ACHN (cell line): ENCODE results near the gene LTC4S.
"Not testable (repeated sequence)": the region's sequence is repeated elsewhere in the genome, so short reads cannot be mapped to it uniquely, and the experiment has no call there.

Experiments used
- DNase-seq: peaks from one replicate; pipeline ENCODE4 v3.0.0-alpha.2; 2015
- in situ Hi-C: cut with HindIII; loops from 2 replicates; pipeline ENCODE4 v1.10.0; 2017; ENCODE audit warnings: low sequenced_read_pairs, low pct_ligation_motif_present, low pct_unique_long_range_greater_than_20kb

The LTC4S gene

GRCh38 chr5:179833709-179834070, 39.9 kb downstream of the LTC4S start:
- in situ Hi-C loops: no loop called here

GRCh38 chr5:179834120-179834519, 40.3 kb downstream of the LTC4S start:
- in situ Hi-C loops: no loop called here
- DNase-seq: no peak

More at GRCh38 chr5:179833709-179834070, 39.9 kb downstream of the LTC4S start:
- DNase-seq: no peak

GRCh38 chr5:179834871-179835270, 41.1 kb downstream of the LTC4S start:
- in situ Hi-C loops, DNase-seq: not testable (repeated sequence)

- DNase-seq: no peak
- in situ Hi-C loops: no loop called here
These were observed 42.6 kb downstream of the LTC4S start for GRCh38 chr5:179836225-179837019.

- in situ Hi-C loops: no loop called here
These were observed 43.6 kb downstream of the LTC4S start for GRCh38 chr5:179837076-179838011.

GRCh38 chr5:179839328-179840256, 45.8 kb downstream of the LTC4S start:
- no peak for DNase-seq
- in situ Hi-C loops: no loop called here

More at GRCh38 chr5:179837076-179838011, 43.6 kb downstream of the LTC4S start:
- no peak for DNase-seq

- in situ Hi-C loops: no loop called here
These were observed 46.5 kb downstream of the LTC4S start for GRCh38 chr5:179840321-179840720.

GRCh38 chr5:179840766-179841165, 47.0 kb downstream of the LTC4S start:
- no peak for DNase-seq
- in situ Hi-C loops: no loop called here

More at GRCh38 chr5:179840321-179840720, 46.5 kb downstream of the LTC4S start:
- DNase-seq: no peak

- in situ Hi-C loops: no loop called here
- DNase-seq: no peak
These were observed 47.8 kb downstream of the LTC4S start for GRCh38 chr5:179841621-179842020.
